Measurements from ENCODE around the gene ZNF444. TPM values are rescaled to one million over a fixed set of nuclear protein-coding genes. Genes with fewer than 3 reads are reported as not detected.
A peak's percentile ranks its signal among the peaks of the same experiment; 100 is the strongest.

ZNF444 gene
- total and polyA plus RNA-seq, 2 donors (not counting 1 experiment from before 2014, with no cell fraction given), result 24.1 to 37.7 TPM

DNA sequence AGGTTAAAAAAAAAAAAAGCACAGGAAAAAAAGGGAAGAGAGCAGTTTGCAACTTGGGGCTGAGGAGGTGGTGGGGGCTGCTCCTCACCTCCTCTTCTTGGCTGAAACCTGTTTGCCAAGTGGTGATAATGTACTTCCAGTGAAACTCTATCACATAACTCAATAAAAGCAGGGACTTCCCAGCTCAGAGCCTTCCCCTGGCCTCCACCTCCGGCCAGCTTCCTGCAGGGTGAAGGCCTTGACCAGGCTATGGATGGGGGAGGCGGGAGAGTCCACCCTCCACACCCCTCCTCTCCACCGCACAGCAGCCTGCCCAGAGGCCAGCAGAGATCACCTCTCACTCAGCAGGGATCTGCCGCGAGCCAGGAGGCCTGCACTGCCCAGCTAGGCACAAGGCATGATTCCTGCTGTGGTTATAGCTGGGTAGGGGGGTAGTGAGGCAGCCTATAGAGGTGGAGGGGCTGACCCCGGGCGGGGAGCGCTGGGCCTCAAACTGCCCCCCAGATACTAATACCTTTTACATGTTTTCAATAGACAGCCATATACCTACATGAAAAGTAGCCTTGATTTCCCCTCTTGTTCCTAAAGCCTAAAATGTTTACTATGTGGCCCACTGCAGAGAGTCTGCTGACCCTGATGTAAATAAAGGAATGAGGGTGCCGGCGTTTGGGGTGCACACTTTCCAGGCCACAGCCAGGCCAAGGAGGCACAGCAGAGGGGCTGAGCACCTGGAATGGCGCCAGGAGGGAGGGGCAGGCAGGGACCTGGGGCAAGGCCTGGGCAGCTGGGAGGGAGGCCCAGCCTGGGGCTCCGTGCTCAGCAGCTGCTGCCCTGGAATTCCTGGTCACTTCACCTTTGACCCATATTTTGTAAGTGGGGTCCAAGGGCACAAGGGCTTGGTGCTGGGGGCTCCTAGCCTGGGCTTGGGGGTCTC, 30.3 kb upstream of the ZNF444 start:
- CTCF ChIA-PET, result interaction anchor here (0.9 to 1.3 kb wide), 4 partner anchors 8 to 61 kb away, joined by 3 to 4 read pairs (median 4); no protein-coding TSS in a partner anchor
- POLR2A ChIA-PET, result interaction anchor here (0.5 to 2.1 kb wide), 4 partner anchors 10 to 512 kb away, joined by 3 to 13 read pairs (median 4); partner anchors contain the start of genes FIZ1, ZNF444 and ZNF787

More for the DNA sequence above, 30.3 kb upstream of the ZNF444 start:
- peaks cover 90% of the 10 kb centered on the region for H4K20me1 ChIP-seq (ENCODE audit: control insufficient read depth, insufficient read depth, low read length, poor library complexity, severe bottlenecking)
- Mint-ChIP-seq H3K27ac (peak overlapping the region; percentile 94), H3K4me3 (peak overlapping the region; percentile 88), H3K9me3 (ENCODE audit: insufficient read depth) (no peaks in the 10 kb centered on the region), H3K27me3 (no peaks in the 10 kb centered on the region), H3K4me1 (peaks cover 84% of the 10 kb centered on the region)
- peak overlapping the region; percentile 53 for H3K9ac ChIP-seq (ENCODE audit: low read length)
- no peak for DNase-seq
- TF ChIP-seq CTCF (IDR thresholded peaks at IDR 0.05) (no peak), EZH2 (IDR thresholded peaks at IDR 0.05; ENCODE audit: borderline replicate concordance, insufficient read depth, low read depth, low read length, poor library complexity, severe bottlenecking) (no peak)
- H3K79me2 ChIP-seq (ENCODE audit: control insufficient read depth, insufficient read depth, low read length), result peaks cover 100% of the 10 kb centered on the region
- H3K4me1 ChIP-seq (ENCODE audit: control insufficient read depth in 2 of 2, insufficient read depth in 2 of 2, low read length in 2 of 2), result peaks cover 76 to 80% of the 10 kb centered on the region in 2 donors
- 32% methylated on average over 4 of the region's 12 CpGs for WGBS (ENCODE audit: insufficient coverage)
- peaks cover 0 to 10% of the 10 kb centered on the region in 2 experiments for H3K36me3 ChIP-seq (replicated peaks in 1 of 2; ENCODE audit: control extremely low read depth in 1 of 2, control insufficient read depth in 1 of 2, extremely low read depth in 1 of 2, insufficient read depth in 2 of 2, low read length in 1 of 2)
- H3K9me3 ChIP-seq (ENCODE audit: control extremely low read depth in 1 of 3, control insufficient read depth in 2 of 3, insufficient read depth in 1 of 3, low read length in 2 of 3), result no peaks in the 10 kb centered on the region
- peak overlapping the region; percentile 73 to 80 for H3K27ac ChIP-seq (ENCODE audit: low read length in 2 of 2)
- peak overlapping the region; percentile 85 for H3K4me2 ChIP-seq (replicated peaks; ENCODE audit: low read depth, low read length, poor library complexity, severe bottlenecking)
- no peaks in the 10 kb centered on the region for H3K27me3 ChIP-seq (replicated peaks in 1 of 4; ENCODE audit: control extremely low read depth in 1 of 4, control insufficient read depth in 3 of 4, insufficient read depth in 4 of 4, low read length in 3 of 4)
- no peak for ATAC-seq (ENCODE audit: low read depth)
- peak overlapping the region; percentile 12 for H2AFZ ChIP-seq (ENCODE audit: insufficient read depth, low read depth, low read length, poor library complexity, severe bottlenecking)
- H3K4me3 ChIP-seq (ENCODE audit: control extremely low read depth in 1 of 5, extremely low read depth in 1 of 5, insufficient read depth in 1 of 5, low read depth in 2 of 5, low read length in 4 of 5), result peak overlapping the region in 4 of 5 experiments; percentile 11 to 53 (median 27)
- intact Hi-C loops (cut with micrococcal nuclease), result loop anchor here (1.0 kb wide), 2 partner anchors 11 to 31 kb away; partner anchors contain the start of genes ZNF444 and ZNF787
